Thymus (tissue), 11 donors: ENCODE measurements around the gene FBXO47. TPM values are rescaled to one million over a fixed set of nuclear protein-coding genes. Genes with fewer than 3 reads are reported as not detected.
"Not testable (repeated sequence)": the region's sequence is repeated elsewhere in the genome, so short reads cannot be mapped to it uniquely, and the experiment has no call there.

Experiments
- DNase-seq, 9 donors: peaks; one replicate each; pipeline ENCODE4 v3.0.0-alpha.2; 2013; ENCODE audit warnings: low spot score in 9 of 9, low read depth in 6 of 9, missing footprints in 1 of 9
- H3K27ac ChIP-seq, 2 donors: one replicate each; pipeline ENCODE4 v1.5.1; 2013; ENCODE audit warnings: control low read depth in 1 of 2, low read depth in 1 of 2, low read length in 1 of 2, mild to moderate bottlenecking in 1 of 2, moderate library complexity in 1 of 2
- H3K27me3 ChIP-seq, 2 donors: one replicate each; pipeline ENCODE4 v1.5.1; 2013; ENCODE audit warnings: low read length in 1 of 2; ENCODE audit not compliant: control insufficient read depth in 2 of 2, insufficient read depth in 1 of 2
- H3K36me3 ChIP-seq, 2 donors: one replicate each; pipeline ENCODE4 v1.5.1; 2013; ENCODE audit warnings: low read length in 1 of 2, mild to moderate bottlenecking in 1 of 2, moderate library complexity in 1 of 2; ENCODE audit not compliant: control insufficient read depth in 2 of 2, insufficient read depth in 2 of 2
- H3K4me1 ChIP-seq, 2 donors: one replicate each; pipeline ENCODE4 v1.5.1; 2013; ENCODE audit warnings: low read length in 2 of 2; ENCODE audit not compliant: control insufficient read depth in 2 of 2, insufficient read depth in 2 of 2
- H3K4me3 ChIP-seq, 2 donors: one replicate each; pipeline ENCODE4 v1.5.1; 2013; ENCODE audit warnings: low read length in 2 of 2, control low read depth in 1 of 2, mild to moderate bottlenecking in 1 of 2
- H3K9me3 ChIP-seq, 2 donors: one replicate each; pipeline ENCODE4 v1.5.1; 2013; ENCODE audit warnings: low read length in 1 of 2, mild to moderate bottlenecking in 1 of 2; ENCODE audit not compliant: control insufficient read depth in 2 of 2, insufficient read depth in 1 of 2
- WGBS: extraction: QIAGEN DNeasy Blood & Tissue Kit; methylation state at CpG from one replicate; pipeline ENCODE4 v1.1.7; 2013; 5-methylcytosine and 5-hydroxymethylcytosine counted together
- polyA plus RNA-seq: library from polyadenylated mRNA; stranded (reverse); fragments of 200-250 nt; gene quantifications from one replicate; pipeline ENCODE4 v1.2.3, GENCODE V29; 2013
- total RNA-seq: library from RNA; stranded (reverse); fragments of 120-200 nt; gene quantifications from one replicate; pipeline ENCODE4 v1.2.4, GENCODE V29; 2013
- donor health status: healthy.

Gene FBXO47
- total and polyA plus RNA-seq, 2 donors = not detected

GRCh38 chr17:38960402-38960801 is 6.8 kb downstream of the FBXO47 start:
- H3K27ac ChIP-seq = no peak overlapping the region
- no peaks in the 10 kb centered on the region for H3K9me3 ChIP-seq
- H3K4me3 ChIP-seq = no peak overlapping the region
- H3K36me3 ChIP-seq = no peaks in the 10 kb centered on the region
- WGBS = 50% methylated on average over 5 of the region's 5 CpGs
- peaks cover 0 to 4% of the 10 kb centered on the region in 2 donors for H3K4me1 ChIP-seq
- no peaks in the 10 kb centered on the region for H3K27me3 ChIP-seq
- no peak for DNase-seq

- no peak for DNase-seq
- 94% methylated on average over 3 of the region's 3 CpGs for WGBS
Observed at GRCh38 chr17:38959508-38959907, 7.7 kb downstream of the FBXO47 start.

GRCh38 chr17:38958756-38959155 is 8.4 kb downstream of the FBXO47 start:
- H3K36me3 ChIP-seq = no peaks in the 10 kb centered on the region
- no peaks in the 10 kb centered on the region for H3K9me3 ChIP-seq
- no peaks in the 10 kb centered on the region for H3K27me3 ChIP-seq
- H3K27ac ChIP-seq = no peak overlapping the region
- H3K4me1 ChIP-seq = peaks cover 0 to 4% of the 10 kb centered on the region in 2 donors
- DNase-seq = no peak
- no peak overlapping the region for H3K4me3 ChIP-seq

More at GRCh38 chr17:38959508-38959907, 7.7 kb downstream of the FBXO47 start:
- Histone ChIP-seq H3K4me1 (peaks cover 0 to 4% of the 10 kb centered on the region in 2 donors), H3K27me3 (no peaks in the 10 kb centered on the region), H3K27ac (no peak overlapping the region), H3K4me3 (no peak overlapping the region), H3K36me3 (no peaks in the 10 kb centered on the region), H3K9me3 (no peaks in the 10 kb centered on the region)

GRCh38 chr17:38958326-38958725 is 8.9 kb downstream of the FBXO47 start:
- Histone ChIP-seq H3K36me3 (no peaks in the 10 kb centered on the region), H3K9me3 (no peaks in the 10 kb centered on the region), H3K4me1 (peaks cover 0 to 4% of the 10 kb centered on the region in 2 donors), H3K4me3 (no peak overlapping the region), H3K27ac (no peak overlapping the region), H3K27me3 (no peaks in the 10 kb centered on the region)
- 2% methylated on average over 1 of the region's 1 CpG for WGBS
- DNase-seq = no peak

GRCh38 chr17:38953800-38954199 is 13.4 kb downstream of the FBXO47 start:
- 98% methylated on average over 7 of the region's 7 CpGs for WGBS
- not testable (repeated sequence) for H3K27me3 ChIP-seq, H3K9me3 ChIP-seq, H3K4me3 ChIP-seq, H3K4me1 ChIP-seq, H3K36me3 ChIP-seq, H3K27ac ChIP-seq, DNase-seq

GRCh38 chr17:38947189-38947588 is 20.0 kb downstream of the FBXO47 start:
- Histone ChIP-seq H3K36me3 (no peaks in the 10 kb centered on the region), H3K4me1 (no peaks in the 10 kb centered on the region), H3K27ac (no peak overlapping the region), H3K27me3 (no peaks in the 10 kb centered on the region), H3K4me3 (no peak overlapping the region), H3K9me3 (no peaks in the 10 kb centered on the region)
- DNase-seq = peak in 1 of 9 donors; percentile 38
- 96% methylated on average over 2 of the region's 2 CpGs for WGBS

- DNase-seq = peak in 1 of 9 donors; percentile 41
- Histone ChIP-seq H3K27ac (no peak overlapping the region), H3K4me3 (no peak overlapping the region), H3K27me3 (no peaks in the 10 kb centered on the region), H3K36me3 (no peaks in the 10 kb centered on the region), H3K9me3 (no peaks in the 10 kb centered on the region), H3K4me1 (no peaks in the 10 kb centered on the region)
- 79% methylated on average over 8 of the region's 8 CpGs for WGBS
Observed at GRCh38 chr17:38943607-38944006, 23.6 kb downstream of the FBXO47 start.

- H3K27ac ChIP-seq = no peak overlapping the region
Observed at GRCh38 chr17:38942696-38943334, 24.4 kb downstream of the FBXO47 start.

GRCh38 chr17:38940404-38940803 is 26.8 kb downstream of the FBXO47 start:
- WGBS = 100% methylated on average over 1 of the region's 1 CpG
- Histone ChIP-seq H3K4me3 (no peak overlapping the region), H3K27ac (no peak overlapping the region), H3K9me3 (no peaks in the 10 kb centered on the region), H3K27me3 (peaks cover 0 to 6% of the 10 kb centered on the region in 2 donors), H3K4me1 (no peaks in the 10 kb centered on the region), H3K36me3 (no peaks in the 10 kb centered on the region)
- DNase-seq = no peak

More at GRCh38 chr17:38942696-38943334, 24.4 kb downstream of the FBXO47 start:
- DNase-seq = no peak
- no peak overlapping the region for H3K4me3 ChIP-seq
- H3K9me3 ChIP-seq = no peaks in the 10 kb centered on the region
- 89% methylated on average over 4 of the region's 4 CpGs for WGBS
- no peaks in the 10 kb centered on the region for H3K4me1 ChIP-seq
- no peaks in the 10 kb centered on the region for H3K27me3 ChIP-seq
- H3K36me3 ChIP-seq = no peaks in the 10 kb centered on the region
